ENCODE results near the gene MAF. TPM values are rescaled to one million over a fixed set of nuclear protein-coding genes. Genes with fewer than 3 reads are reported as not detected.

Gene MAF
- total and polyA plus RNA-seq, 10 donors: 8.8 to 107 (median 60.6) TPM

GRCh38 chr16:79618692-79619050 lies 18.1 kb upstream of the MAF start:
- Histone ChIP-seq H3K4me1 (peaks cover 0 to 7% (median 0%) of the 10 kb centered on the region in 6 donors), H3K36me3 (no peaks in the 10 kb centered on the region), H3K27me3 (replicated peaks in 1 of 7) (no peaks in the 10 kb centered on the region), H3K4me3 (no peak overlapping the region), H3K27ac (peak overlapping the region in 1 of 8 donors; percentile 28), H3K9me3 (no peaks in the 10 kb centered on the region)
- no peak for DNase-seq
- WGBS, 5 donors: 63 to 94% (median 79%) methylated on average over 2 to 7 of the region's 7 CpGs
- intact Hi-C loops (cut with DNase I; ENCODE audit: low total_unique reads): no loop called here
- TF ChIP-seq POLR2A (IDR thresholded peaks at IDR 0.05) (no peak), CTCF (IDR thresholded peaks at IDR 0.05 in 8 of 11, conservative IDR thresholded peaks at IDR 0.05 in 3 of 11) (no peak), POLR2AphosphoS5 (IDR thresholded peaks at IDR 0.05) (no peak)

- Histone ChIP-seq H3K4me3 (no peak overlapping the region), H3K27me3 (replicated peaks in 1 of 7) (no peaks in the 10 kb centered on the region), H3K27ac (peak overlapping the region in 1 of 8 donors; percentile 28), H3K4me1 (peaks cover 0 to 7% (median 0%) of the 10 kb centered on the region in 6 donors), H3K36me3 (no peaks in the 10 kb centered on the region), H3K9me3 (no peaks in the 10 kb centered on the region)
- DNase-seq: no peak
- no peak for TF ChIP-seq POLR2A (IDR thresholded peaks at IDR 0.05)
- TF ChIP-seq POLR2AphosphoS5 (IDR thresholded peaks at IDR 0.05): no peak
- no peak for TF ChIP-seq CTCF (IDR thresholded peaks at IDR 0.05 in 8 of 11, conservative IDR thresholded peaks at IDR 0.05 in 3 of 11)
- WGBS, 5 donors: 50 to 65% (median 52%) methylated on average over 5 of the region's 5 CpGs
- intact Hi-C loops (cut with DNase I; ENCODE audit: low total_unique reads): no loop called here
These were observed 17.6 kb upstream of the MAF start for GRCh38 chr16:79618041-79618691.

GRCh38 chr16:79613009-79613408 lies 12.5 kb upstream of the MAF start:
- no peak overlapping the region for H3K4me3 ChIP-seq
- H3K4me1 ChIP-seq: peaks cover 0 to 2% (median 0%) of the 10 kb centered on the region in 6 donors
- H3K36me3 ChIP-seq: no peaks in the 10 kb centered on the region
- no peaks in the 10 kb centered on the region for H3K9me3 ChIP-seq
- no peak overlapping the region for H3K27ac ChIP-seq
- TF ChIP-seq CTCF (IDR thresholded peaks at IDR 0.05 in 8 of 11, conservative IDR thresholded peaks at IDR 0.05 in 3 of 11): no peak
- no peak for DNase-seq
- intact Hi-C loops (cut with DNase I; ENCODE audit: low total_unique reads): no loop called here
- peaks cover 0 to 26% (median 0%) of the 10 kb centered on the region in 7 donors for H3K27me3 ChIP-seq (replicated peaks in 1 of 7)
- WGBS, 5 donors: 74 to 86% (median 82%) methylated on average over 4 of the region's 4 CpGs

- intact Hi-C loops (cut with DNase I; ENCODE audit: low total_unique reads): no loop called here
- Histone ChIP-seq H3K27ac (no peak overlapping the region), H3K36me3 (no peaks in the 10 kb centered on the region), H3K4me1 (no peaks in the 10 kb centered on the region), H3K27me3 (replicated peaks in 1 of 7) (peaks cover 0 to 33% (median 0%) of the 10 kb centered on the region in 7 donors), H3K9me3 (no peaks in the 10 kb centered on the region), H3K4me3 (no peak overlapping the region)
- TF ChIP-seq CTCF (IDR thresholded peaks at IDR 0.05 in 8 of 11, conservative IDR thresholded peaks at IDR 0.05 in 3 of 11): no peak
- TF ChIP-seq POLR2A (IDR thresholded peaks at IDR 0.05): no peak
- no peak for TF ChIP-seq POLR2AphosphoS5 (IDR thresholded peaks at IDR 0.05)
- DNase-seq: no peak
- WGBS, 5 donors: 83 to 94% (median 92%) methylated on average over 2 of the region's 2 CpGs
These were observed 11.7 kb upstream of the MAF start for GRCh38 chr16:79612207-79612606.
